PC-9 (cell line): ENCODE measurements around the gene PSTPIP1.

Experiments used
- EZH2 ChIP-seq: fragments of 200-600 bp; sonication (generic); IDR thresholded peaks from 2 replicates; pipeline ENCODE4 v1.8.0; 2017; ENCODE audit warnings: antibody characterized with exemption, low read depth
- TF ChIP-seq, protein P1 (sequence below): fragments of 200-600 bp; sonication (generic); conservative IDR thresholded peaks from 2 replicates; pipeline ENCODE4 v1.6.1; 2017; ENCODE audit warnings: mixed run types, antibody characterized with exemption, mild to moderate bottlenecking, moderate library complexity

DNA sequence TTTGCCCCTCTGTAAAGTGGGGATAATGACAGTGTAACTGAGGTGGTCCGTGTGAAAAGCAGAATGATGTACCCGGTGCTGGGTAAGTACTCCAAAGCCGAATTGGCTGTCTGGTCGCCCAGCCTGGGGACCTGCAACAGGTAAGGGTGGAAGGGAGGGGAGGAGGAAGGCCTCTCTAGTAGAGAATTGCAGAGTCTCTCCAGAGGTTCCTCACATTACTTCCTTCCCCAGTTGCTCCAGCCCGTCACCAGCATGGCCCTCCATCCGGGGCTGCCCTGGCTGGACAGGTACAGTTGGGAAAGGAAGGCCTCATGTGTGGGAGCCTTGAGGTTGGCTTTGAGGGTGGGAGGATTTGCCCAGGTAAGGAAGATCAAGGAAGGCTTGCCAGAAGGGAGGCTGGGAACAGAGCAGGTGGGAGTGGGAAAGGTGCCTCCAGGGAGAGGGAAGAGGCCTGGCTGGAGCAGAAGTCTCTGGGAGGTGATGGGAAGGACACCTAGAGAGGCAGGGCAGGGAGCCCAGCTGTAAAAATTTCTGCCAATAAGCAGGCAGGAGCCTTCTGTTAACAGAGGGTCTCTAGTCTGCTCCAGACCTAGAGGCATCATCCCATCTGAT lies 1.7 kb upstream of the PSTPIP1 start:
- TF ChIP-seq, protein P1, sequence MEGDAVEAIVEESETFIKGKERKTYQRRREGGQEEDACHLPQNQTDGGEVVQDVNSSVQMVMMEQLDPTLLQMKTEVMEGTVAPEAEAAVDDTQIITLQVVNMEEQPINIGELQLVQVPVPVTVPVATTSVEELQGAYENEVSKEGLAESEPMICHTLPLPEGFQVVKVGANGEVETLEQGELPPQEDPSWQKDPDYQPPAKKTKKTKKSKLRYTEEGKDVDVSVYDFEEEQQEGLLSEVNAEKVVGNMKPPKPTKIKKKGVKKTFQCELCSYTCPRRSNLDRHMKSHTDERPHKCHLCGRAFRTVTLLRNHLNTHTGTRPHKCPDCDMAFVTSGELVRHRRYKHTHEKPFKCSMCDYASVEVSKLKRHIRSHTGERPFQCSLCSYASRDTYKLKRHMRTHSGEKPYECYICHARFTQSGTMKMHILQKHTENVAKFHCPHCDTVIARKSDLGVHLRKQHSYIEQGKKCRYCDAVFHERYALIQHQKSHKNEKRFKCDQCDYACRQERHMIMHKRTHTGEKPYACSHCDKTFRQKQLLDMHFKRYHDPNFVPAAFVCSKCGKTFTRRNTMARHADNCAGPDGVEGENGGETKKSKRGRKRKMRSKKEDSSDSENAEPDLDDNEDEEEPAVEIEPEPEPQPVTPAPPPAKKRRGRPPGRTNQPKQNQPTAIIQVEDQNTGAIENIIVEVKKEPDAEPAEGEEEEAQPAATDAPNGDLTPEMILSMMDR, result no peak
- no peak for TF ChIP-seq EZH2
